GM12878 (cell line): ENCODE measurements around the gene ROBO1. TPM values are rescaled to one million over a fixed set of nuclear protein-coding genes. Genes with fewer than 3 reads are reported as not detected.

Source experiments
- ATAC-seq: fragments of 200-7000 bp; cut with Tn5 transposase; 3 replicates; pipeline ENCODE4 v1.9.1; 2020; ENCODE audit warnings: mild to moderate bottlenecking, moderate library complexity
- BruUV-seq: library from RNA; stranded (reverse); fragments of 400-500 nt; replicated peaks from 2 replicates; lab custom pipeline; 2021; lab: Mats Ljungman, UMichigan
- CTCF ChIA-PET: fragments of 300-600 bp; sonication (Branson Sonifier 250); formaldehyde crosslinking; extraction: SDS; loops from one replicate; lab custom pipeline; 2021; ENCODE audit warnings: inconsistent platforms; lab: Yijun Ruan, JAX
- POLR2A ChIA-PET: fragments of 350-600 bp; formaldehyde crosslinking; extraction: SDS; loops from one replicate; lab custom pipeline; 2021; ENCODE audit warnings: inconsistent platforms; lab: Charles Lee
- RAD21 ChIA-PET: fragments of 300-600 bp; sonication (Branson Sonifier 250); formaldehyde crosslinking; loops from one replicate; lab custom pipeline; 2023; ENCODE audit warnings: antibody characterized with exemption; ENCODE audit not compliant: unreplicated experiment; lab: Charles Lee
- SMC1A ChIA-PET: fragments of 300-600 bp; sonication (Branson Sonifier 250); formaldehyde crosslinking; loops from one replicate; lab custom pipeline; 2023; ENCODE audit not compliant: unreplicated experiment, uncharacterized antibody; lab: Charles Lee
- DNase-seq: peaks from one replicate; pipeline ENCODE4 v3.0.0-alpha.2; 2011; ENCODE audit warnings: low read depth, low spot score
- FAIRE-seq: peaks from 3 replicates; lab custom pipeline; 2011; peaks lifted over from hg19 to GRCh38; lab: Jason Lieb, UNC
- H2AFZ ChIP-seq: 2 replicates; pipeline ENCODE4 v1.6.0; 2011; ENCODE audit warnings: low read depth, low read length, control low read depth; ENCODE audit not compliant: control insufficient read depth
- H3K27ac ChIP-seq: 2 replicates; pipeline ENCODE4 v1.5.1; 2011; ENCODE audit warnings: control low read depth; ENCODE audit not compliant: control insufficient read depth, insufficient read depth
- H3K27me3 ChIP-seq, 2 experiments: replicated peaks in 1 of 2; 2 replicates each; pipeline versions ENCODE4 v1.6.0 to v1.6.1; 2011; ENCODE audit warnings: low read length in 1 of 2; ENCODE audit not compliant: control insufficient read depth in 2 of 2, insufficient read depth in 2 of 2
- H3K36me3 ChIP-seq, 2 experiments: 2 replicates each; pipeline ENCODE4 v1.5.1; 2011; ENCODE audit warnings: low read length in 1 of 2; ENCODE audit not compliant: control insufficient read depth in 2 of 2, insufficient read depth in 2 of 2
- H3K4me1 ChIP-seq: 2 replicates; pipeline ENCODE4 v1.6.1; 2011; ENCODE audit warnings: mild to moderate bottlenecking, low read length, moderate library complexity, mixed read lengths; ENCODE audit not compliant: control insufficient read depth, insufficient read depth
- H3K4me2 ChIP-seq: 2 replicates; pipeline ENCODE4 v1.6.0; 2011; ENCODE audit warnings: control low read depth; ENCODE audit not compliant: control insufficient read depth, insufficient read depth
- H3K4me3 ChIP-seq: fragments of 200-600 bp; sonication (generic); 2 replicates; pipeline ENCODE4 v1.5.1; 2016
- H3K79me2 ChIP-seq: 2 replicates; pipeline ENCODE4 v1.6.0; 2011; ENCODE audit warnings: low read length; ENCODE audit not compliant: control insufficient read depth, insufficient read depth
- H3K9ac ChIP-seq: 2 replicates; pipeline ENCODE4 v1.8.0; 2011; ENCODE audit warnings: low read length, control low read depth, mixed read lengths; ENCODE audit not compliant: control insufficient read depth, insufficient read depth
- H3K9me3 ChIP-seq: replicated peaks from 3 replicates; pipeline ENCODE4 v1.5.1; 2011; ENCODE audit warnings: mild to moderate bottlenecking, low read length; ENCODE audit not compliant: control insufficient read depth, insufficient read depth
- H4K20me1 ChIP-seq: 2 replicates; pipeline ENCODE4 v1.6.0; 2011; ENCODE audit not compliant: control insufficient read depth, insufficient read depth
- ATF7 ChIP-seq: fragments of 450-650 bp; IDR thresholded peaks from 2 replicates; pipeline ENCODE4 v1.6.1; 2016; ENCODE audit warnings: low read depth, mild to moderate bottlenecking
- DPF2 ChIP-seq: fragments of 450-650 bp; IDR thresholded peaks from 2 replicates; pipeline ENCODE4 v1.6.1; 2017; ENCODE audit warnings: mild to moderate bottlenecking
- EP300 ChIP-seq, 2 experiments: fragments of 150-350 bp in 1 of 2; IDR thresholded peaks; 2 replicates each; pipeline ENCODE4 v1.6.1; 2011 to 2012; ENCODE audit warnings: low read depth in 2 of 2, low read length in 2 of 2, borderline replicate concordance in 1 of 2, improper control_type of control experiment in 1 of 2, inconsistent platforms in 1 of 2; ENCODE audit not compliant: control insufficient read depth in 1 of 2
- FOXK2 ChIP-seq: fragments of 450-650 bp; IDR thresholded peaks from 2 replicates; pipeline ENCODE4 v1.6.1; 2017; ENCODE audit warnings: mild to moderate bottlenecking, moderate library complexity
- IRF4 ChIP-seq: IDR thresholded peaks from 2 replicates; pipeline ENCODE4 v1.6.1; 2011; ENCODE audit warnings: low read depth, low read length
- POLR2AphosphoS2 ChIP-seq: IDR thresholded peaks from 2 replicates; pipeline ENCODE4 v1.6.1; 2011; ENCODE audit warnings: low read depth, mild to moderate bottlenecking, low read length, improper control_type of control experiment, moderate library complexity
- RAD51 ChIP-seq: fragments of 450-650 bp; IDR thresholded peaks from 2 replicates; pipeline ENCODE4 v1.6.1; 2016; ENCODE audit warnings: moderate library complexity, mild to moderate bottlenecking, inconsistent platforms
- RB1 ChIP-seq: fragments of 450-650 bp; formaldehyde crosslinking; IDR thresholded peaks from 2 replicates; pipeline ENCODE4 v1.6.1; 2017; ENCODE audit warnings: mild to moderate bottlenecking, borderline replicate concordance
- SIN3A ChIP-seq: IDR thresholded peaks from 2 replicates; pipeline ENCODE4 v1.6.1; 2012; ENCODE audit warnings: low read depth, low read length, improper control_type of control experiment
- TARDBP ChIP-seq: IDR thresholded peaks from 2 replicates; pipeline ENCODE4 v1.6.1; 2016; ENCODE audit warnings: borderline replicate concordance
- ZNF24 ChIP-seq: fragments of 450-650 bp; IDR thresholded peaks from 2 replicates; pipeline ENCODE4 v1.6.1; 2017; ENCODE audit warnings: antibody characterized with exemption, mild to moderate bottlenecking
- WGBS: methylation state at CpG from one replicate; pipeline ENCODE4 v1.1.6; 2016; ENCODE audit warnings: low lambda C conversion rate; ENCODE audit not compliant: insufficient replicate concordance, insufficient coverage; ENCODE audit errors: missing lambda C conversion rate; 5-methylcytosine and 5-hydroxymethylcytosine counted together
- in situ Hi-C: fragments of 300-500 bp; cut with MboI; formaldehyde crosslinking; loops from 9 replicates; pipeline ENCODE4 v1.14.3; 2018; ENCODE audit warnings: mixed read lengths
- intact Hi-C: fragments of 100-400 bp; cut with micrococcal nuclease; formaldehyde crosslinking; loops from one replicate; pipeline ENCODE4 v1.14.2; 2022; ENCODE audit not compliant: unreplicated experiment
- polyA plus RNA-seq, 11 experiments: library from polyadenylated mRNA; depleted of rRNA in 4 of 11; unstranded in 6 of 11; stranded (reverse) in 5 of 11; fragments of >200 nt; fragmentation: Nextera tagmentation in 4 of 11; fragmentation: Illumina TruSeq in 1 of 11; extraction: Ambion mirVana in 4 of 11; extraction: Trizol in 1 of 11; gene quantifications; 1 replicate in 1 of 11; 2 replicates in 10 of 11; pipeline versions ENCODE4 v1.2.1 to v1.2.3, GENCODE V29; 2011 to 2016; ENCODE audit warnings: inconsistent platforms in 2 of 11, missing spikeins in 2 of 11, low read depth in 1 of 11
- total RNA-seq, 4 experiments: library from RNA; depleted of rRNA in 3 of 4; stranded (reverse); fragments of >200 nt in 3 of 4; fragmentation: Illumina TruSeq in 1 of 4; extraction: Trizol in 1 of 4; gene quantifications; 2 replicates each; pipeline versions ENCODE4 v1.2.1 to v1.2.3, GENCODE V29; 2013 to 2021
- TF ChIP-seq, protein P1 (sequence below): fragments of 450-650 bp; IDR thresholded peaks from 2 replicates; pipeline ENCODE4 v1.6.1; 2016; ENCODE audit warnings: mild to moderate bottlenecking

The ROBO1 gene
- total and polyA plus RNA-seq, 10 of the 15 experiments (the other 5 are each of a cell fraction or from before 2014, with no cell fraction given) = 0.29 to 46.5 (median 1.2) TPM

DNA sequence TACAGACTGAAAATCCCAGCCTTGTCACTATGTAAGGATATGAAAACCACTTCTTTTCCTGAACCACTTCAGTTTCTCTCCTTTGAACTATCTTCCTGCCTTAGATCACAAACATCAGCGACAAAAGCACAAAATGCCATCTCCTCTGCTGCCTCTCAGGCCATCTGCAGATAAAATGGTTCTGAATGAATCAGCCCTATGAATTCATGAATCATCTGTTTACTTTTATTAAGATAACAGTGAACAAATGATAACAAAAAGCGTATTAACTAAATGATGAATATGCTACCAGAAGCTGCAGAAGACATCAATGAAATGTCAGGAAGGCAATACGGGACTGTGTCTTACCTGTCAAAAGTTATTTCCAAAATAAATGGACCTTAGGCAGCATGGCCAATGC lies 928.1 kb downstream of the ROBO1 start:
- no peaks in the 10 kb centered on the region for H3K27me3 ChIP-seq
- H3K4me3 ChIP-seq = no peak overlapping the region
- DNase-seq (no peak), FAIRE-seq (peak; percentile 31), ATAC-seq (no peak)
- no peaks in the 10 kb centered on the region for H3K36me3 ChIP-seq
- intact Hi-C loops = no loop called here
- in situ Hi-C loops = no loop called here
- 37% methylated on average over 3 of the region's 3 CpGs for WGBS
- ChIA-PET SMC1A (no interaction called here), POLR2A (no interaction called here), RAD21 (no interaction called here), CTCF (interaction anchor here (1.4 kb wide), 1 partner anchor 14 kb away, joined by 3 read pairs; no protein-coding TSS in a partner anchor)
- H3K4me2 ChIP-seq = no peak overlapping the region
- no peak overlapping the region for H3K27ac ChIP-seq
- H3K4me1 ChIP-seq = no peaks in the 10 kb centered on the region
- H3K79me2 ChIP-seq = no peaks in the 10 kb centered on the region
- H4K20me1 ChIP-seq = no peaks in the 10 kb centered on the region
- no peak overlapping the region for H2AFZ ChIP-seq
- H3K9me3 ChIP-seq = no peaks in the 10 kb centered on the region; the same call in 2 of the 3 replicates
- no peak for TF ChIP-seq RB1
- no peak for TF ChIP-seq EP300 (IDR thresholded peaks at IDR 0.05; ENCODE audit: borderline replicate concordance in 1 of 2, control insufficient read depth in 1 of 2, low read depth in 2 of 2, low read length in 2 of 2)
- no peak for TF ChIP-seq POLR2AphosphoS2
- no peak for TF ChIP-seq DPF2
- BruUV-seq = no TSS peak
- H3K9ac ChIP-seq = no peak overlapping the region

DNA sequence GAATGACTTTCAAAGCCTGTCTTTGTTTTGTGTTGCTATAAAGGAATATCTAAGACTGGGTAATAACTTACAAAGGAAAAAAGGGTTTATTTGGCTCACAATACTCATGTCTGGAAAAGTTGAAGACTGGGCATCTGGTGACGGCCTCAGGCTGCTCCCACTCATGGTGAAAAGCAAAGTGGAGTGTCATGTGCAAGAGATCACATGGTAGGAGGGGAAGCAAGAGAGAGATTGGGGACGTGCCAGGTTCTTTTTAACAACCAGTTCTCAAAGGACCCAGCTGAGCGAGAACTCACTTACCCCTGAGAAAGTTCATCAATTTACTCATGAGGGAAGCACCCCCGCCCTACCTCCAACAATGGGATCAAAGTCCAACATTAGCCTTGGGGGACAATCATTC lies 929.4 kb downstream of the ROBO1 start:
- in situ Hi-C loops = no loop called here
- ATAC-seq (peak; percentile 63), DNase-seq (no peak), FAIRE-seq (no peak)
- no peaks in the 10 kb centered on the region for H3K4me1 ChIP-seq
- H2AFZ ChIP-seq = no peak overlapping the region
- 41% methylated on average over 4 of the region's 4 CpGs for WGBS
- H3K4me3 ChIP-seq = no peak overlapping the region
- SMC1A ChIA-PET = interaction anchor here (1.0 to 2.0 kb wide), 5 partner anchors 9 to 48 kb away, joined by 3 to 7 read pairs (median 4); no protein-coding TSS in a partner anchor
- H3K9ac ChIP-seq = no peak overlapping the region
- no peaks in the 10 kb centered on the region for H4K20me1 ChIP-seq
- H3K27me3 ChIP-seq = no peaks in the 10 kb centered on the region
- no peaks in the 10 kb centered on the region for H3K79me2 ChIP-seq
- no peaks in the 10 kb centered on the region; the same call in 2 of the 3 replicates for H3K9me3 ChIP-seq
- H3K27ac ChIP-seq = no peak overlapping the region
- no TSS peak for BruUV-seq
- RAD21 ChIA-PET = interaction anchor here (0.8 to 1.4 kb wide), 4 partner anchors 9 to 81 kb away, joined by 3 read pairs; no protein-coding TSS in a partner anchor
- no peak overlapping the region for H3K4me2 ChIP-seq
- intact Hi-C loops = no loop called here
- CTCF ChIA-PET = interaction anchor here (2.0 kb wide), 1 partner anchor 10 kb away, joined by 5 read pairs; no protein-coding TSS in a partner anchor
- H3K36me3 ChIP-seq = no peaks in the 10 kb centered on the region
- POLR2A ChIA-PET = no interaction called here
- TF ChIP-seq IRF4 = no peak
- no peak for TF ChIP-seq SIN3A
- TF ChIP-seq, protein P1, sequence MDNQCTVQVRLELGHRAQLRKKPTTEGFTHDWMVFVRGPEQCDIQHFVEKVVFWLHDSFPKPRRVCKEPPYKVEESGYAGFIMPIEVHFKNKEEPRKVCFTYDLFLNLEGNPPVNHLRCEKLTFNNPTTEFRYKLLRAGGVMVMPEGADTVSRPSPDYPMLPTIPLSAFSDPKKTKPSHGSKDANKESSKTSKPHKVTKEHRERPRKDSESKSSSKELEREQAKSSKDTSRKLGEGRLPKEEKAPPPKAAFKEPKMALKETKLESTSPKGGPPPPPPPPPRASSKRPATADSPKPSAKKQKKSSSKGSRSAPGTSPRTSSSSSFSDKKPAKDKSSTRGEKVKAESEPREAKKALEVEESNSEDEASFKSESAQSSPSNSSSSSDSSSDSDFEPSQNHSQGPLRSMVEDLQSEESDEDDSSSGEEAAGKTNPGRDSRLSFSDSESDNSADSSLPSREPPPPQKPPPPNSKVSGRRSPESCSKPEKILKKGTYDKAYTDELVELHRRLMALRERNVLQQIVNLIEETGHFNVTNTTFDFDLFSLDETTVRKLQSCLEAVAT = no peak
- TF ChIP-seq FOXK2 = no peak
- 0 out of 4 replicates have a peak, but pooled peaks of 1 of the 2 experiments have one; percentile 12 for TF ChIP-seq EP300 (IDR thresholded peaks at IDR 0.05; ENCODE audit: borderline replicate concordance in 1 of 2, control insufficient read depth in 1 of 2, low read depth in 2 of 2, low read length in 2 of 2)
- peak; percentile 88 for TF ChIP-seq RAD51
- TF ChIP-seq ZNF24 = no peak
- TF ChIP-seq TARDBP = no peak
- 0 out of 2 replicates have a peak, but pooled peaks have one; percentile 7 for TF ChIP-seq ATF7
